Kidney glomerular epithelial cell (primary cell): ENCODE results near the gene PPP1CA.
"Not testable (repeated sequence)": the region's sequence is repeated elsewhere in the genome, so short reads cannot be mapped to it uniquely, and the experiment has no call there.

Source experiments
- DNase-seq: peaks from one replicate; lab custom pipeline; 2025; lab: John Stamatoyannopoulos, UW

Gene PPP1CA

GRCh38 chr11:67417425-67417824 lies 15.8 kb upstream of the PPP1CA start:
- DNase-seq: no peak

- DNase-seq: no peak
These were observed 15.0 kb upstream of the PPP1CA start for GRCh38 chr11:67416416-67417335.

DNA sequence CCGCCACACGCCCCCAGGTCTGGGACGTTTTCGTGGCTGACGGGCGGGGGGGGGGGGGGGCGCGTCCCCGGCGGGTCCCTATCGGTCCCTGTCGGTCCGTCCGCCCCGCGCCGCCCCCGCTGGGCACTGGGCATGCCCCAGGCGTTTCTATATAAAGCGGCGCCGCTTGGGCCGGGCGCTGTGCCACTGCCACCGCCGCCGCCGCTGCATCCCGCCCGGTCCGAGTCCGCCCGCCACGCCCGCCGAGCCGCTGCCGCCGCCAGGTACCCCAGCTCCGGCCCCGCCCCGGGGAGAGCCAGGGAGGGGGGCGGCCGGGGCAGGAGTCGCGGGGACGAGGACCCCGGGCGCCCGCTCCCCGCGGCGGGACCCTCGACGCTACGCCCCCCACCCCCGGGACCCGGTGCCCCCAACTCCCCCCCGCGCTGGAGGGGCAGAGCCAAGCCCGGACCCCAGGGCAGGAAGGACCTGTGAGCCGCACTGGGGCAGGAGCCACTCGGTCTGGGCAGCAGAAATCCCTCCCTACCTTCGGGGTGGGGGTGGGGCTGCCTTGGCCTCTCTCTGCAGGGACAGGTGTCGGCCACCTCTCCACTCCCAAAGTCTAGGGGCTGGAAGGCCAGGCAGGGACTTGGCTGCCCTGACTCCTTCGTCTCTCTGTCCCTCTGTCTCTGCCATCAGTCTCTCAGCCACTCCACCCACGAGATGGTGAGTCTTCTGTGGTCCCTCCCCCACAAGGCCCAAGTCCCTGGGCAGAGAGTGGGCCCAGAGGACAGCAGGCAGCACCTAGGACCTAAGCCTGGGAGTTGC lies 14.0 kb upstream of the PPP1CA start, which contains the start of gene CARNS1:
CARNS1 (plus strand) TSS at position 178 of the 804 bp plus-strand sequence; CDS start at position 700, 522 bp downstream.
- DNase-seq: no peak

GRCh38 chr11:67413266-67413849 lies 11.7 kb upstream of the PPP1CA start:
- DNase-seq: no peak

DNA sequence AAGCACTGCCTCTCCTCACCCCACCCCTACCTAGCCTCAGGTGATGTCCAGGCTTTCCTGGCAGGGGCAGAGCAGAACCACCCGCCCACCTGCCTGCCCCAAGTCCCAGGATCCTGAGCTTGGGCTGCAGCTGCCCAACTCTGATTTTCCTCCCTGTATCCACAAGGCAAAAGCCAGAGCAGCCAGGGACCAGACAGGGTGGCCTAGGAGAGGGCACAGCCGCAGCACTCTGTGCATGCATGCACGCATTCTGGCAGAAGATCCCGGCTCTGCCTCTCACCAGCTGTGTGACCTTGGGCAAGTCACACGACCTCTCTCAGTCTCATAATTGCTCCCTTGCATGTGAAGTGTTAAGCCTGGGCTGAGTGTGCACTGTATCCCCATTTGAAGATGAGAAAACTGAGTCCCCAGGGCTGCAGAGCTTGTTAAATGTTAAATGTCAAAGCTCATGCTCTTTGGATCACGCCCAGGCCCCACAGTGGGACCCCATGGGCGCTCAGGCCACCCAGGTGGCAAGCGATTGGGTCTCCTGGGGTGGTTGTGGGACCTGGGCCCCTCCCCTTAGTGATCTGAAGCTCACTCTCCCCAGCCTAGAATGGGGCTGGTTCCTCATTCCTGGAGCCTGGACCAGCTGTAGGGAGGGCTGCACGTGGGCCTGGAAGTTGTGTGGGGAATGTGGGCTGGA lies 11.0 kb upstream of the PPP1CA start:
- DNase-seq: no peak

DNA sequence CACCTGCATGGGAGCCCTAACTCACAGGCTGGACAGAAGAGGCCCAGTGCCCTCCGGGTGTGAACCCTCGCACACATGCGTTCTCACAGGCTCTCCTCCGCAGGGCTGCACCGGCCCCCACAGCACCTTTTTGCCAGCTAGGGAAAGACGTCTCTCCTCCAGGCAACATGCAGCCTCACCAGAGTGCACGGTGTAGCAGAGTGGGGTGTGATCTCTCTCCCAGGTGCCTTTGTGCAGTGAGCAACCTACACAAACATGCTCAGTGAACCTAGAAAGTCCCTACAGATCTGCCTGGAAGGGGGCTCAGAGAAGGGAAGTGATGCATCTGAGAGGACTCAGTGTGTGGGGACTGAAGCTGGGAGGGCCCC lies 10.1 kb upstream of the PPP1CA start:
- DNase-seq: no peak

- no peak for DNase-seq
These were observed 9.5 kb upstream of the PPP1CA start for GRCh38 chr11:67410984-67411784.

DNA sequence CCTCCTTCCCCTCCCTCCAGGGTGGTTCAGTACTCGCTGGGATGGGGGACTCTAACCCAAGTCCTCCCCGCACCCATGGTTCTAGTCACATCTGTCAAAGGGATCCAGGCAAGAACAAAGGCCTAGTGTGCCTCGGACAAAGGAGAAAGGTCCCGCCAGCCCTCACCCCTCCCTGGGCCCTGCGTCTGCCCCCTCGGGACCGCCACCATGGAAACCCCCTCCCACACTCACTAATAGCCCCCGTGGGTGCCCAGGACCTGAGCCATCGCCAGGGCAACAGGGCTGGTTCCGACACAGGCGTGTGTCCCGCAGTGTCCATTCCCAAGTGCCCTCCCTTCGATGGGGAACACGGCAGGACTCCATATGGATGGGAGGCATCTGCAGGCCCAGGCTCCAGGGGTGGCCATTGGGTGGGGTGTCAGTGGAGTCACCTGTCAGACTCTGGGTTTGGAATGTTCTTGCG lies 8.7 kb upstream of the PPP1CA start:
- DNase-seq: no peak

GRCh38 chr11:67409781-67410368 lies 8.2 kb upstream of the PPP1CA start:
- DNase-seq: no peak

DNA sequence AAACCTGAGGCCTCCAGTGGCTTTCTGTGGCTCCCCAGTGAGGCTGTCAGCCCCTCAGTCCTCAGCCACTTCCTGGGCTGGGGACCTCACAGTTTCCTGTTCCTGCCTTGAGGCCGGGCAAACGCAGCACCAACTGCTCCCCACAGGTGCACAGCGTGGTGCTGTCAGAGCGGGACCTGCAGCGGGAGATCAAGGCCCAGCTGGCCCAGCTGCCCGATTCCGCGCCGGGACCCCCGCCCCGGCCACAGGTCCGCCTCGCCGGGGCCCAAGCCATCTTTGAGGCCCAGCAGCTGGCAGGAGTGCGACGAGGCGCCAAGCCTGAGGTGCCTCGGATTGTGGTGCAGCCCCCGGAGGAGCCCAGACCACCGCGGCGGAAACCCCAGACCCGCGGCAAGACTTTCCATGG lies 7.6 kb upstream of the PPP1CA start:
- no peak for DNase-seq

DNA sequence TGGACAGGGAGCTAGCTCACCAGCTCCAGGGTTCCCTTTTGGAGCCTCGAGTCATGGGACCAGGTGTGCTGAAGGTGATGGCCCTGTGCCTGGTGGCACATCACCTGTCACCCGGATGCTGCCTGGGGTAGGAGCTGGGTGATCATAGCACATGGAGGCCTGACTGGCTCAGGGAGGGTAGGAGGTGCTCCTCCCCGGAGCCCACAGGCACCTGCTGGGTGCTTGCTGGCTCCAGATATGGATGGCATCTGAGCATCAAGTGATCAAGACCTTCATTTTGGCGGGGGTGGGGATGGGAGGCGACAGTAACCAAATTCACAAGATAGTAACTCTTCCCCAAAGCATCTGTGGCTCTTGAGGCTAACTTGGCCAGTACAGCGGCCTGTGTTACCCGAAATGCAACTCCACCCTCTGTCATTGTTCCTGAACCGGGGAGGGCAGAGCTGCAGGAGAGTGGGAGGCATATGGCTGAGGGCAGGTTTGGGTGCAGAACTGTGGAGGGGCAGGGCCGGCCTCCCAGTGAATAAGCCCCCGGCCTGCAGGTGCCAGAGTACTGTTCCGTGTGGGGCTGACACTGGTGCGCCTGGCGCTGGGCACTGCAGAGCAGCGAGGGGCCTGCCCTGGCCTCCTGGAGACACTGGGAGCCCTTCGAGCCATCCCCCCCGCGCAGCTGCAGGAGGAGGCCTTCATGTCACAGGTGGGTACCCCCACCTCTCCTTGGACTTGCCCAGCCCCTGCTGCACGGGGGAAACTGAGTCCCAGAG lies 7.0 kb upstream of the PPP1CA start:
- DNase-seq: no peak

DNA sequence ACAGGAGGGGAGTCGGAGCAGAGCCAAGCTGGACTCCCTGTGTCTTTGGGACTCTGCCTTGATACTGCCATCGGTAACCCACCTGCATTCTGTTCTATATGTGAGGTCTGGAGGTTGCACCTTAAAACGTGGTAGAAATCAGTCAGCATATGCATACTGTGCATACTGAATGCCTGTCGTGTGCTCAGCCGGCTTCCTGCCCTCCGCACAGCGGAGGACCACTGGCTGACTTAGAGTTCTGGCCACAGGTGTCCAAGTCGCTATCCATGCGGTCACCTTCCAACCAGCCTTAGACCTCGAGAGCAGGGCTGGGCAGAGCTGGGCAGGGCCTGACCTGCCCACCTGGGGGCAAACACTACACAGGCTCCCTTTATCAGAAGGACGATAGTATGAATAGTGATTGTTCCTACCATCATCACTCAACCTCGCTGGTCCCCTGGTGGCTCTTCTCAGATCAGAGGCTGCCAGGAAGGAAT lies 6.1 kb upstream of the PPP1CA start:
- DNase-seq: no peak

GRCh38 chr11:67406969-67407687 lies 5.5 kb upstream of the PPP1CA start:
- no peak for DNase-seq

GRCh38 chr11:67406420-67406968 lies 4.8 kb upstream of the PPP1CA start:
- DNase-seq: no peak

DNA sequence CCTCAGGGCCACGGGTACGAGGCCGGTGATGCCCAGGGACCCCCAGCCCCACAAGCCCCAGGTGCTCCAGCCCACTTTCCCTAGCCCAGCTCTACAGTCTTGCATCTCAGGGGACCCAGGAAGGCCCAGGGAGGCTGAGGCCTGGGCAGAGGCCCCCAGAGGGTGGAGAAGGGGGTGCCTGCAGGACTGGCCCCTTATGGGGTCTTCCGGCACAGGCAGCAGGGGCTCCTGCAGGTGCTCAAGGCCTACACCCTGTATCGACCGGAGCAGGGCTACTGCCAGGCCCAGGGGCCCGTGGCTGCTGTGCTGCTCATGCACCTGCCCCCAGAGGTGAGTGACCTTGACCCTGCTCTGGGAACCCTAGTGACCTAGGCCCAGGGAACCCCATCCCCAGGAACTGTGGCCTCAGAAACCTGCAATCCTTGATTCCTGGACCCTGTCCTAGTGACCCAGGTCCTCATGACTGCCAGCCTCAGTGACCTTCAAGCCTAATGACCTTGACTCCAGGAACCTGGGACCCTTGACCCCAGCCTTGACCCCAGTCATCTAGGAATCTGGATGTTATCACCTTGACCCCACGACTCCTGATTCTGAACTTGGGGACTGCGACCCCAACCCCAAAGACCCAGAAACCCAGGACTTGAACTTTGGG lies 4.2 kb upstream of the PPP1CA start:
- DNase-seq: no peak

GRCh38 chr11:67405196-67405567 lies 3.5 kb upstream of the PPP1CA start:
- no peak for DNase-seq

DNA sequence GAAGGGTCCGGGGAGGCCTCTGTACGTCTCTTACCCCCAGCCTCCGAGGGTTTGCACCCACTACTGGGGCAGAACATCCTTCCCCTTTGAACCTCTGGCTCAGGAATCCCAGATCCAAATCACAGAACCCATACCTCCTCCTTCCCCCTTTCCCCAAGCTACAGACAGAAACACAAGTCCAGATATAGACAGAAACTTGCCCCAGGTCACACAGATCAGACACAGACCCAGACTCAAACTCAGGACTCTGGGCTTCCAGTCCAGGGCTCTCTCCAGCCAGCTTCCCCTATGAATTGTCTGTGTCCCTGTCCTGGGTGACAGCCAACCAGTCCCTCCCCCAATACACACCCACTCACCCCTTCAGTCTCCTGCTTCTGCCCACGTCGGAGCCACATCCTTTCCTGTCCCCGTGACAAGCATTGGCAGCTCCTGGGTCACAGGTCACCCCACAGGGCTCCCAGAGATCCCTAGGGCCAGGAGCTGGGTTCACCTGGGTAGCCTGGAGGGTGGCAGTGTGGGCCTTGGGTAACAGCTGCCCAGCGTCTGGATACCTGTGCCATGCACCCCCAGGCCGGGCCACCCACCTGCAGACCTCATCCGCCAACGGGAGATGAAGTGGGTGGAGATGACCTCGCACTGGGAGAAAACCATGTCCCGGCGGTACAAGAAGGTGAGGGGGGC lies 3.0 kb upstream of the PPP1CA start:
- no peak for DNase-seq

- DNase-seq: not testable (repeated sequence)
These were observed 1.4 kb upstream of the PPP1CA start for GRCh38 chr11:67403085-67403484.
